ENCODE results near the gene SPINK8. TPM values are rescaled to one million over a fixed set of nuclear protein-coding genes. Genes with fewer than 3 reads are reported as not detected.
"Not testable (repeated sequence)": the region's sequence is repeated elsewhere in the genome, so short reads cannot be mapped to it uniquely, and the experiment has no call there.

The SPINK8 gene
- total RNA-seq, 4 donors from 2014 or later: not detected

DNA sequence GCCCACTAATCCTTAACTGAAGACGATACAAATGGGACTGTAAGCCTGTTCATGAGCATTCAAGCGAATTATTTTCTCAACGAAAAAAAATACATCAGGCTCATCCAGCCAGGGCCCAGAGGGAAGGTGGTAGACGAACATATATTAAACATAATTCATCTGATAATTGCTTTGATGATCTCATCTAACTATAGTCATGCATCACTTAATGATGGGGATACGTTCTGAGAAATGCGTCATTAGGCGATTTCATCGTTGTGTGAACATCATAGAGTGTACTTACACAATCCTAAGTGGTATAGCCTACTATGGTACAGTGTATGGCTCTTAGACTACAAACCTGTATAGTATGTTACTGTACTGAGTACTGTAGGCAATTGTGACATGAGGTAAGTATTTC lies 10.0 kb upstream of the SPINK8 start:
- Histone ChIP-seq H3K4me1 (peaks cover 0 to 8% (median 0%) of the 10 kb centered on the region in 3 donors), H3K36me3 (no peaks in the 10 kb centered on the region), H3K27me3 (no peaks in the 10 kb centered on the region), H3K27ac (no peak overlapping the region), H3K9me3 (no peaks in the 10 kb centered on the region), H3K4me3 (no peak overlapping the region)
- 61 to 89% methylated on average over 8 of the region's 8 CpGs for WGBS, 2 donors
- no peak for TF ChIP-seq POLR2A (IDR thresholded peaks at IDR 0.05)
- TF ChIP-seq, protein P1, sequence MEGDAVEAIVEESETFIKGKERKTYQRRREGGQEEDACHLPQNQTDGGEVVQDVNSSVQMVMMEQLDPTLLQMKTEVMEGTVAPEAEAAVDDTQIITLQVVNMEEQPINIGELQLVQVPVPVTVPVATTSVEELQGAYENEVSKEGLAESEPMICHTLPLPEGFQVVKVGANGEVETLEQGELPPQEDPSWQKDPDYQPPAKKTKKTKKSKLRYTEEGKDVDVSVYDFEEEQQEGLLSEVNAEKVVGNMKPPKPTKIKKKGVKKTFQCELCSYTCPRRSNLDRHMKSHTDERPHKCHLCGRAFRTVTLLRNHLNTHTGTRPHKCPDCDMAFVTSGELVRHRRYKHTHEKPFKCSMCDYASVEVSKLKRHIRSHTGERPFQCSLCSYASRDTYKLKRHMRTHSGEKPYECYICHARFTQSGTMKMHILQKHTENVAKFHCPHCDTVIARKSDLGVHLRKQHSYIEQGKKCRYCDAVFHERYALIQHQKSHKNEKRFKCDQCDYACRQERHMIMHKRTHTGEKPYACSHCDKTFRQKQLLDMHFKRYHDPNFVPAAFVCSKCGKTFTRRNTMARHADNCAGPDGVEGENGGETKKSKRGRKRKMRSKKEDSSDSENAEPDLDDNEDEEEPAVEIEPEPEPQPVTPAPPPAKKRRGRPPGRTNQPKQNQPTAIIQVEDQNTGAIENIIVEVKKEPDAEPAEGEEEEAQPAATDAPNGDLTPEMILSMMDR (IDR thresholded peaks at IDR 0.05): no peak
- DNase-seq: no peak
- intact Hi-C loops (cut with DNase I): no loop called here

DNA sequence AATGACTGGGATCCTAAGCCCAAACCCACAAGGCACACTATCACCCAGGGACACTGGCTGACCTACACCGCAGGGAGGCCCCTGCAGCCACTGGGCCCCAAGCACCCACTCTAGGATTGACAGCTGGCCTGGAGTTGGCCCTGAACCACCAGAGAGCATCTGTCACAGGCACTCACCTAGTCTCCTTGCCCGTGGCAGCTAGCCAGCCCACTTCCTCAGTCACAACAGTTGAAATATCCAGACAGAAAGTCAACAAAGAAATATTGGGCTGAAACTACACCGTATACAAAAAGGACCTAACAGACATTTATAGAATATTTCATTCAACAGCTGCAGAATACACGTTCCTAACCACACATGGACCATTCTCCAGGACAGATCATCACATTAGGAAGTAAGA lies 5.2 kb upstream of the SPINK8 start:
- Histone ChIP-seq H3K27ac (no peak overlapping the region), H3K4me1 (peaks cover 0 to 20% (median 0%) of the 10 kb centered on the region in 3 donors), H3K36me3 (no peaks in the 10 kb centered on the region), H3K9me3 (no peaks in the 10 kb centered on the region), H3K27me3 (peaks cover 0 to 14% (median 0%) of the 10 kb centered on the region in 4 donors), H3K4me3 (no peak overlapping the region)
- intact Hi-C loops (cut with DNase I): no loop called here
- no peak for DNase-seq
- TF ChIP-seq POLR2A (IDR thresholded peaks at IDR 0.05): no peak
- TF ChIP-seq, protein P1 (IDR thresholded peaks at IDR 0.05): no peak
- 46 to 70% methylated on average over 3 to 4 of the region's 4 CpGs for WGBS, 2 donors

DNA sequence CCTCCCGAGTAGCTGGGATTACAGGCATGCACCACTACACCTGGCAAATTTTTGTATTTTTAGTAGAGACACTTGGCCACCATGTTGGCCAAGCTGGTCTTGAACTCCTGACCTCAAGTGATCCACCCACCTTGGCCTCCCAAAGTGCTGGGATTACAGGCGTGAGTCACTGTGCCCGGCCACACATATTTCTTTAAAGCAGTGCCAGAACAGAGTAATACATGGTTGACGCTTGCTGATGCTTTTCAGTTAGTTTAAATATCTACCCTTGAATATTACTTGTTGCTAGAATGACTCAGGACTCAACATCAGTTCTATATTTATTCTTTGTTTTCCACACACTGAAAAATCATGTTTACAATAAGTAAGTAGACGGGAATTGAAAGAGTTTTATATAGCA lies 4.1 kb upstream of the SPINK8 start:
- peaks cover 0 to 17% (median 0%) of the 10 kb centered on the region in 4 donors for H3K27me3 ChIP-seq
- WGBS, 2 donors: 35 to 36% methylated on average over 5 of the region's 5 CpGs
- H3K4me3 ChIP-seq; DNase-seq; intact Hi-C loops (cut with DNase I); H3K36me3 ChIP-seq; H3K27ac ChIP-seq; H3K9me3 ChIP-seq: not testable (repeated sequence)
- peaks cover 0 to 20% (median 0%) of the 10 kb centered on the region in 3 donors for H3K4me1 ChIP-seq

DNA sequence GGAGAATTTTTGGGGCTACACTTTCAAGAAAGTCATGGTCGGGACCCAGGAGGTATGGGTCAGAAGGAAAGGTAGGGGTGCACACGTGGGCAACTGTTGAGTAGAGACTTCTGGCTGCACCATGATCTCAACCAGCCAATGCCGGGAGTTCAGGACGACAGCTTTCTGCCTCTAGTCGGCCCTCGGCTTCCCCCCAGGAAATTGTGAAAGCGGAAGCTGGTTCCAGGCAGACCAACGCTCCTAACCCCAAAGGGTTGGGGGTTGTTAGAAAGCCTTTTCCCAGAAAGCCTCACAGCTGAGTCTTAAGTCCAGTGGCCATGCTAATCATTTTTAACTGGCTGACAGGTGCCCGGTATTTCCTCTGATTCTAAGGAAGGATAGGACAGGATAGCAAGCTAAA lies 1.8 kb upstream of the SPINK8 start:
- DNase-seq; H3K27ac ChIP-seq; H3K36me3 ChIP-seq; H3K4me3 ChIP-seq; intact Hi-C loops (cut with DNase I); H3K9me3 ChIP-seq: not testable (repeated sequence)
- Histone ChIP-seq H3K27me3 (peaks cover 0 to 17% (median 0%) of the 10 kb centered on the region in 4 donors), H3K4me1 (peaks cover 0 to 32% (median 0%) of the 10 kb centered on the region in 3 donors)
- 71 to 73% methylated on average over 9 of the region's 9 CpGs for WGBS, 2 donors

DNA sequence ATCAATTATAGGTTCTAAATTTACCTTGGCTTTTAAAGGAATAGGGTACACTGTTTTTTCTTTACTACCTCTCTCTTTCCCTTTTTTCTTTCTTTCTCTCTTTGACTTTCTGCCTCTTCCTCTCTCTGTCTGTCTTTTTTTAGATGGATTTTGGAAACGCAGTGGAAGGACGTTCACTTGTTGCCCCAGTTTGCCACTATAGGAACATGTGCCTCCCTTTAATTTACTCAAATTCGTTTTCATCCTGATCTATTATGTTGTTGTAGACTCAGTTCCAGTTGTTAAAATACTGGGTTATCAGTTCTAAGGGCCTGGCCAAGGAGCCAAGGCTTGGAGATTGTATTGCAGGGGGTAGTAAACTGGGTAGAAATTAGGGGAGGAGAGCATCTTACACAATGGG lies 1.1 kb upstream of the SPINK8 start:
- Histone ChIP-seq H3K36me3 (no peaks in the 10 kb centered on the region), H3K9me3 (no peaks in the 10 kb centered on the region), H3K4me1 (peaks cover 0 to 32% (median 0%) of the 10 kb centered on the region in 3 donors), H3K27ac (no peak overlapping the region), H3K4me3 (no peak overlapping the region), H3K27me3 (peaks cover 0 to 17% (median 0%) of the 10 kb centered on the region in 4 donors)
- intact Hi-C loops (cut with DNase I): no loop called here
- WGBS, 2 donors: 77 to 79% methylated on average over 3 of the region's 3 CpGs
- no peak for DNase-seq
- TF ChIP-seq POLR2A (IDR thresholded peaks at IDR 0.05): no peak
- TF ChIP-seq, protein P1 (IDR thresholded peaks at IDR 0.05): no peak

DNA sequence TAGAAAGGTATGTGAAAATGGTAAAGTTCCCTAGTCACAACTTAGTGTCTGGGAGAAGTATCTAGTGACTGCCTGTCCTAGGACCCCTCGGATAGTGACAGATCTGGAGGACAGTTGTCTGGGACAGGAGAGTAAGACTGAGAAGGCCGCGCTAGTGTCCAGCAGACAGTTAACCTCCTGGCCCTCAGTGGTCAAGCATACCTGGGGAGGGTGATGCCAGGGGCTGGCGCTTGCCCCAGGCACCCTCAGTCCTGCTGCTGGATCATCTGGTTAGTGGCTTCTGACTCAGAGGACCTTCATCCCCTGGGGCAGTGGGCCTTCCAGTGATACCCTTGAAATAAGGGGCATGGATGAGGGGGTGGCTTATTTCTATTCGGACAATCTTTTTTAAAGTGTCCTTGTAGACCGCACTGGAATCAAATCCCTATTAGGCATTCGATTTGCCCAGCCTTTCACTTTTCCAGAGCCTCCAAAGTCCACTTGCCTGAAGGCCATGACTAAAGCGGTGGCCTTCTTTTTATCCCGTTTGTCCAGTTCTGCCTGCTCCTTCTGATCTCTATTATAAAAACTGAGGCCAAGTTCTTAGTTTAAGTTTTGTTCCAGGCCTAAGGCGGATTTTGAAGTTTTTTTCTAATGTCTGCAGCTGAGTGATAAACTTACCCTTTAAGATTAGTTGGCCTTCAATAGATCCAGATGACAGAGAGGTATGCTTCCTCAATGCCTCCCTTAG lies 1.6 kb downstream of the SPINK8 start:
- H3K4me3 ChIP-seq; DNase-seq; H3K9me3 ChIP-seq; H3K27ac ChIP-seq; intact Hi-C loops (cut with DNase I); H3K36me3 ChIP-seq: not testable (repeated sequence)
- 88 to 90% methylated on average over 8 to 10 of the region's 10 CpGs for WGBS, 2 donors
- Histone ChIP-seq H3K27me3 (peaks cover 0 to 17% (median 0%) of the 10 kb centered on the region in 4 donors), H3K4me1 (peaks cover 0 to 11% (median 0%) of the 10 kb centered on the region in 3 donors)
